Measurements from ENCODE around the gene PIKFYVE. TPM values are rescaled to one million over a fixed set of nuclear protein-coding genes. Genes with fewer than 3 reads are reported as not detected.

PIKFYVE gene
- total RNA-seq, 2 experiments from 2014 or later = 29.7 to 50.0 TPM

GRCh38 chr2:208370881-208371633 lies 105.0 kb downstream of the PIKFYVE start:
- DNase-seq (ENCODE audit: low spot score) = no peak
- Histone ChIP-seq H3K9me3 (ENCODE audit: low read length) (no peaks in the 10 kb centered on the region), H3K79me2 (ENCODE audit: insufficient read depth, low read depth, low read length) (no peaks in the 10 kb centered on the region), H3K36me3 (ENCODE audit: insufficient read depth, low read length) (no peaks in the 10 kb centered on the region), H3K4me1 (ENCODE audit: insufficient read depth, low read length, poor library complexity, severe bottlenecking) (peaks cover 5% of the 10 kb centered on the region), H3K27ac (ENCODE audit: low read depth, low read length, poor library complexity, severe bottlenecking) (no peak overlapping the region), H4K20me1 (ENCODE audit: insufficient read depth, low read length) (no peaks in the 10 kb centered on the region), H3K4me2 (ENCODE audit: low read length) (no peak overlapping the region), H3K4me3 (ENCODE audit: low read depth, low read length, poor library complexity, severe bottlenecking) (no peak overlapping the region), H2AFZ (ENCODE audit: low read length) (no peak overlapping the region), H3K9me2 (ENCODE audit: insufficient read depth, low read length) (no peaks in the 10 kb centered on the region)
- TF ChIP-seq CTCF (conservative IDR thresholded peaks at IDR 0.05; ENCODE audit: low read length) (no peak), EZH2phosphoT487 (IDR thresholded peaks at IDR 0.05; ENCODE audit: borderline replicate concordance, low read depth, low read length) (no peak)
- no TSS peak for BruUV-seq (replicated peaks)
- CTCF ChIA-PET (ENCODE audit: unreplicated experiment) = no interaction called here
- intact Hi-C loops (cut with micrococcal nuclease; ENCODE audit: unreplicated experiment) = no loop called here
- POLR2A ChIA-PET = no interaction called here

- POLR2A ChIA-PET = no interaction called here
- H3K27ac ChIP-seq (ENCODE audit: low read depth, low read length, poor library complexity, severe bottlenecking) = no peak overlapping the region
- intact Hi-C loops (cut with micrococcal nuclease; ENCODE audit: unreplicated experiment) = no loop called here
- BruUV-seq (replicated peaks) = no TSS peak
- CTCF ChIA-PET (ENCODE audit: unreplicated experiment) = no interaction called here
- no peak overlapping the region for H2AFZ ChIP-seq (ENCODE audit: low read length)
- H3K4me2 ChIP-seq (ENCODE audit: low read length) = no peak overlapping the region
- no peak for DNase-seq (ENCODE audit: low spot score)
- H3K36me3 ChIP-seq (ENCODE audit: insufficient read depth, low read length) = no peaks in the 10 kb centered on the region
- TF ChIP-seq EZH2phosphoT487 (IDR thresholded peaks at IDR 0.05; ENCODE audit: borderline replicate concordance, low read depth, low read length) = no peak
- H4K20me1 ChIP-seq (ENCODE audit: insufficient read depth, low read length) = no peaks in the 10 kb centered on the region
- no peaks in the 10 kb centered on the region for H3K9me3 ChIP-seq (ENCODE audit: low read length)
- no peaks in the 10 kb centered on the region for H3K9me2 ChIP-seq (ENCODE audit: insufficient read depth, low read length)
- peaks cover 3% of the 10 kb centered on the region for H3K4me1 ChIP-seq (ENCODE audit: insufficient read depth, low read length, poor library complexity, severe bottlenecking)
- no peak overlapping the region for H3K4me3 ChIP-seq (ENCODE audit: low read depth, low read length, poor library complexity, severe bottlenecking)
- H3K79me2 ChIP-seq (ENCODE audit: insufficient read depth, low read depth, low read length) = no peaks in the 10 kb centered on the region
These were observed 105.5 kb downstream of the PIKFYVE start for GRCh38 chr2:208371634-208371935.

- Histone ChIP-seq H2AFZ (ENCODE audit: low read length) (no peak overlapping the region), H3K9me3 (ENCODE audit: low read length) (no peaks in the 10 kb centered on the region), H3K79me2 (ENCODE audit: insufficient read depth, low read depth, low read length) (no peaks in the 10 kb centered on the region), H3K4me2 (ENCODE audit: low read length) (no peak overlapping the region), H3K4me1 (ENCODE audit: insufficient read depth, low read length, poor library complexity, severe bottlenecking) (no peaks in the 10 kb centered on the region), H3K9me2 (ENCODE audit: insufficient read depth, low read length) (no peaks in the 10 kb centered on the region), H4K20me1 (ENCODE audit: insufficient read depth, low read length) (no peaks in the 10 kb centered on the region), H3K27ac (ENCODE audit: low read depth, low read length, poor library complexity, severe bottlenecking) (no peak overlapping the region), H3K36me3 (ENCODE audit: insufficient read depth, low read length) (no peaks in the 10 kb centered on the region), H3K4me3 (ENCODE audit: low read depth, low read length, poor library complexity, severe bottlenecking) (no peak overlapping the region)
- no TSS peak for BruUV-seq (replicated peaks)
- POLR2A ChIA-PET = no interaction called here
- CTCF ChIA-PET (ENCODE audit: unreplicated experiment) = no interaction called here
- DNase-seq (ENCODE audit: low spot score) = peak; percentile 54
- intact Hi-C loops (cut with micrococcal nuclease; ENCODE audit: unreplicated experiment) = no loop called here
- TF ChIP-seq EZH2phosphoT487 (IDR thresholded peaks at IDR 0.05; ENCODE audit: borderline replicate concordance, low read depth, low read length) (no peak), CTCF (conservative IDR thresholded peaks at IDR 0.05; ENCODE audit: low read length) (peak; percentile 94)
These were observed 107.5 kb downstream of the PIKFYVE start for GRCh38 chr2:208373460-208374089.

All from OCI-LY7 (cell line).